Right cardiac atrium (tissue), 5 donors: ENCODE measurements around the gene UST. TPM values are rescaled to one million over a fixed set of nuclear protein-coding genes. Genes with fewer than 3 reads are reported as not detected.
"Not testable (repeated sequence)": the region's sequence is repeated elsewhere in the genome, so short reads cannot be mapped to it uniquely, and the experiment has no call there.

Experiments
- ATAC-seq, 2 donors: fragments of 200-7000 bp; cut with Tn5 transposase; one replicate each; pipeline versions ENCODE4 v1.8.0 to v1.9.1; 2020; ENCODE audit warnings: moderate library complexity in 2 of 2, mild to moderate bottlenecking in 1 of 2
- DNase-seq, 3 donors: peaks; one replicate each; pipeline ENCODE4 v3.0.0-alpha.2; 2020
- H3K27ac ChIP-seq: one replicate; pipeline ENCODE4 v1.5.1; 2013; ENCODE audit warnings: mild to moderate bottlenecking, low read length, control low read depth, moderate library complexity
- H3K27me3 ChIP-seq: one replicate; pipeline ENCODE4 v1.6.1; 2013; ENCODE audit not compliant: control insufficient read depth, insufficient read depth
- H3K4me1 ChIP-seq: one replicate; pipeline ENCODE4 v1.6.1; 2013; ENCODE audit warnings: low read length; ENCODE audit not compliant: control insufficient read depth, insufficient read depth
- H3K4me3 ChIP-seq: one replicate; pipeline ENCODE4 v1.5.1; 2013; ENCODE audit warnings: low read length, control low read depth
- H3K9me3 ChIP-seq: one replicate; pipeline ENCODE4 v1.6.1; 2013; ENCODE audit warnings: low read length; ENCODE audit not compliant: control insufficient read depth
- WGBS: extraction: QIAGEN DNeasy Blood & Tissue Kit; methylation state at CpG from one replicate; pipeline ENCODE4 v1.1.7; 2013; 5-methylcytosine and 5-hydroxymethylcytosine counted together
- intact Hi-C, 4 donors: fragments of 100-400 bp; cut with DNase I; formaldehyde crosslinking; loops; one replicate each; pipeline versions ENCODE4 v1.11.0 to v1.14.0; 2022 to 2023
- polyA plus RNA-seq: library from polyadenylated mRNA; stranded (reverse); fragments of 200-250 nt; gene quantifications from one replicate; pipeline ENCODE4 v1.2.3, GENCODE V29; 2013
- total RNA-seq, 4 donors: library from RNA; stranded (reverse); fragmentation: NEBNext Ultra II Directional; extraction: Animal tissue kit (Norgen Biotek cat#: 25700); gene quantifications; one replicate each; pipeline ENCODE4 v1.2.1, GENCODE V29; 2021
- donor health status: healthy with polysubstance abuse.
- donor health status: DM: no; HTN: yes; CAD: no.
- donor health status: DM: no; HTN: no; CAD: no.
- donor health status: DM: no; HTN: yes; CAD: no; lungs with severe emphysema.
- donor health status: DM: yes; HTN: yes; CAD: no.

The UST gene
- total and polyA plus RNA-seq, 5 donors: 4.4 to 5.9 (median 5.1) TPM

DNA sequence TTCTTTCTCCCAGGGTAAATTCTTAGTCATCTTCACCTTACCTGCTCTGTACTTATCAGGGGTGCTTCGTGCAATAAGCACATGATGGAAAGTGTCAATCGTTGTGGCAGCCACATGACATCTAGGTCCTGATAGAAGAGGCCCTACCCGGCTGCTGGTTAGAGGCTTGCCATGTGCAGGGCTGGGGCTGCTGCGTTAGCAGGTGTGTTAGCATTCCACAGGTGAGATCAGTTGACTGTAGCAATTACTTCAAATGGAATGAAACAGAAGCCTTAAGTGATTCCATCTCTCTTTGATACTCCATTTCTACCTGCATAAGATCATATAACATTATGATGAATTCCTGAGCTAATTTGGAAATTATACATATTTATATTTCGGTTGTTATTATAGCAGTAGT, 127.0 kb downstream of the UST start:
- DNase-seq (no peak), ATAC-seq (no peak)
- 77% methylated on average over 5 of the region's 5 CpGs for WGBS
- H3K4me1 ChIP-seq: no peaks in the 10 kb centered on the region
- H3K27me3 ChIP-seq: no peaks in the 10 kb centered on the region
- H3K27ac ChIP-seq: no peak overlapping the region
- intact Hi-C loops: no loop called here
- no peaks in the 10 kb centered on the region for H3K9me3 ChIP-seq
- no peak overlapping the region for H3K4me3 ChIP-seq

DNA sequence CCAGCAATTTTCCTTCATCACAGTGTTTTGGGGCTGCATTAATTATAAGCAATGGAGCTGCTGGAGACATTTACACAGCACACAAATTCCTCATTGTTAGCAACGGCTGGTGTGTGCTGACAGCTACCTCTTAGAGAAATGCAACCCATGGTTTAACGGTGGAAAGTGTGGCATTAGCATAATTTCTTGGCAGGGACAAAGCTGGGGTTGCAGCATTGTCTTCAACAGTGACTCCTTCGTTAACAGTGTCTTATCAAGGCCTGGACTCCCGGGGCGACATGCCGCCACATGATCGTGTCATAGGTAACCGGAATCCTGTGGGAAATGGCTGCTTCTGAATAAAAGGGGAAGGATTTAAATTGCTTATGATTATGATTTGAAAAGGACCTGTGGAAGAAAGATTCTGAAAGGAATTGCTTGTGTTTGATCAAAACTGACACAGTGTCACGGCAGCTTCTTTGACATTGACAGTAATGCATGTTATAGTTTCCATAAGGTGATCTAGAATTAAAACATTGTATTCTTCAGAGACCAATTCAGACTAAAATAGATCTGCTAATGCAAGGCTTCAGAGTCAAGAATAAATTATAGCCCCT, 128.0 kb downstream of the UST start:
- no peaks in the 10 kb centered on the region for H3K27me3 ChIP-seq
- ATAC-seq (peak; percentile 78 to 84), DNase-seq (peak in 1 of 3 donors; percentile 38)
- H3K4me3 ChIP-seq: no peak overlapping the region
- H3K27ac ChIP-seq: no peak overlapping the region
- H3K9me3 ChIP-seq: no peaks in the 10 kb centered on the region
- intact Hi-C loops: no loop called here
- 31% methylated on average over 9 of the region's 9 CpGs for whole genome bisulfite sequencing
- no peaks in the 10 kb centered on the region for H3K4me1 ChIP-seq

DNA sequence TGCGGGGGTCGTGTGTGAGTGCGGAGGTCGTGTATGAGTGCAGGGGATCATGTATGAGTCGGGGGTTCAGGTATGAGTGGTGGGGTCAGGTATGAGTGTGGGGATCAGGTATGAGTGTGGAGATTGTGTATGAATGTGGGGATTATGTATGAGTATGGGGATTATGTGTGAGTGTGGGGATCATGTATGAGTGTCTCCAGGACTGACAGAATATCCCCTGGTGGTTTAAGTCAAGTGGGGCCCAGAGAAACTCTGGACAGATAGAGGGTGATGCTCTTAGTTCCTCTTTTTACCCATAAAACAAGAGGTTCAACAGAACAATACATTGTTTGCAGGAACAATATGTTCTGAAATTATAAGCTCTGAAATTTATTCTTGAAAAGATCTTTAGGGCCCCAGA, 131.9 kb downstream of the UST start:
- ATAC-seq (no peak), DNase-seq (no peak)
- intact Hi-C loops: no loop called here
- 77% methylated on average over 5 of the region's 5 CpGs for WGBS
- H3K27me3 ChIP-seq: no peaks in the 10 kb centered on the region
- H3K9me3 ChIP-seq: no peaks in the 10 kb centered on the region
- no peak overlapping the region for H3K27ac ChIP-seq
- no peak overlapping the region for H3K4me3 ChIP-seq
- H3K4me1 ChIP-seq: no peaks in the 10 kb centered on the region

DNA sequence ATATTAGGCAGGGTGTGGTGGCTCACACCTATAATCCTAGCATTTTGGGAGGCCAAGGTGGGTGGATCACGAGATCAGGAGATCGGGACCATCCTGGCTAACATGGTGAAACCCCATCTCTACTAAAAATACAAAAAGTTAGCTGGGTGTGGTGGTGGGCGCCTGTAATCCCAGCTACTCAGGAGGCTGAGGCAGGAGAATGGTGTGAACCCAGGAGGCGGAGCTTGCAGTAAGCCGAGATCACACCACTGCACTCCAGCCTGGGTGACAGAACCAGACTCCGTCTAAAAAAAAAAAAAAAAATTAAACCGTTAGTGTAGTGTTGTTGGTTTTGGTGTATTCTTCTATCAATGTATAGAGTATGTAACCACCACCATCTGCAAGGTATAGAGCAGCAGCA, 133.9 kb downstream of the UST start:
- H3K27ac ChIP-seq, H3K4me1 ChIP-seq, ATAC-seq, DNase-seq, H3K9me3 ChIP-seq, H3K4me3 ChIP-seq, H3K27me3 ChIP-seq, intact Hi-C loops: not testable (repeated sequence)
- WGBS: 89% methylated on average over 7 of the region's 7 CpGs

DNA sequence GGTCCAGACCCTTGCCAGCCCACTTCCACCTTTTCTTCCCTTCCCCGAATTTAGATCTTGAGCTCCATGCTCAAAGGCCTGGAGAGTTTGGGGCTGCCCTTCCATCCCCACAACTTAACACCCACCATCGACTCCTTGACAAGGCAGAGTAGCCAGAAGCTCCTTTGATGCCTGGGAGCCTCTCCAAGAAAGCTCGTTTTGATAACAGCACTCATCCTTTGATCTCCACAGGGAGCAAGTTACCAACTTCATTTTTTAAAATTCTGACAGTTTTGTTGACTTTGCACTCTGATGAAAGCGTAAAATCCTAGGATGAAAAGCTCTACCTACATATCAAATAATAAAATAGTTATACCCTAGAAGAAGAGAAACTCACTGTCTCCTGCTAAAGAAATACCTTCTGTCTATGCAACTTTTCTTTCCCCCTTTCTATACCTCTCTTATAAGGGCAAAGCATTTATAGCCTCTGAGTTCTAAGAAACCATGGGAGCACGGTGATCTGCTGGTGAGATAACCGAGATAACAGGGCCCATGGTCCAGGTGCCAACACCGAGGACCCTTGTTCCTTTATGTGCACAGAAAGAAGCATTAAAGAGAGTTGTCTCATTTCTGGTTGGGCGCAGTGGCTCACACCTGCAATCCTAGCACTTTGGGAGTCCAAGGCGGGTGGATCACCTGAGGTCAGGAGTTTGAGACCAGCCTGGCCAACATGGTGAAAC, 134.9 kb downstream of the UST start:
- ATAC-seq (no peak), DNase-seq (no peak)
- H3K4me1 ChIP-seq: no peaks in the 10 kb centered on the region
- no peaks in the 10 kb centered on the region for H3K27me3 ChIP-seq
- WGBS: 76% methylated on average over 9 of the region's 9 CpGs
- intact Hi-C loops: no loop called here
- H3K9me3 ChIP-seq: no peaks in the 10 kb centered on the region
- no peak overlapping the region for H3K27ac ChIP-seq
- H3K4me3 ChIP-seq: no peak overlapping the region

DNA sequence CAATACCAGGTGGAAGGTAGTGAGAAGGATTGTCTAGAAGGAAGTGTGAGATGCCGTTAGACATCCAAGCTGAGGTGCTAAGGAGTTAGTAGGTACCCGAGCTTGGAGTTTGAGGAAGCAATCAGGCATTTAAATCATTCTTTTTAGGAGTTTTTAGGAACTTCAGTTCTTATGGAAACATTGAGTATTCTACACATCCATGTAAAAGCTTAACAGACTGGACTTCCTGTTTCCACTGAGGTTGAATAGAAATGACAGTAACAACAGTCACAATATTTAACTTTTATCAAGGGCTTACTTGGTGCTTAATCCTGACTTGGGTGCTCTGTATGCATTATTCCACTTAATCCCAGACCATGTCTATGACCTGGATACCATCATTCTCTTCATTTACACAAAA, 136.4 kb downstream of the UST start:
- Histone ChIP-seq H3K27me3 (no peaks in the 10 kb centered on the region), H3K4me1 (no peaks in the 10 kb centered on the region), H3K27ac (no peak overlapping the region), H3K4me3 (no peak overlapping the region), H3K9me3 (no peaks in the 10 kb centered on the region)
- DNase-seq: no peak
- intact Hi-C loops: no loop called here
- 69% methylated on average over 2 of the region's 2 CpGs for WGBS
- ATAC-seq: no peak

DNA sequence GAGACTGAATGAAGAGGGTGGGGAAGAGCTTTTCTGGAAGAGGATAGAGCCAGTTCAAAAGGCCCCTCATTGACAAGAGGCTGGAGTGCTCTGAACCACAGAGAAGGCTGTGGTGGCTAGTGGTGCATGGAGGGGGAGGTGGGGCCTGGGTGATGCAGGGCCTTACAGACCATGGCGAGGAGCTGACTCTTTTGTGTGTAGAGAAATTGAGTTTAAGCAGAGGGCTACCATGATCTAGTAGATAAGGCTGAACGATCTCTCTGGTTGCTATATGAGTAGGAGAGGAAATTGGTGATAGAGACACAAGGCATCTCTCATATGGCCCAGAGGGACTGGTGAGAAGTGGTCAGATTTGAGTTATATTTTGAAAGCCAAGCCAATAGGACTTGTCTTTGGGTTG, 137.6 kb downstream of the UST start:
- intact Hi-C loops: no loop called here
- no peak for DNase-seq
- WGBS: 70% methylated on average over 2 of the region's 2 CpGs

DNA sequence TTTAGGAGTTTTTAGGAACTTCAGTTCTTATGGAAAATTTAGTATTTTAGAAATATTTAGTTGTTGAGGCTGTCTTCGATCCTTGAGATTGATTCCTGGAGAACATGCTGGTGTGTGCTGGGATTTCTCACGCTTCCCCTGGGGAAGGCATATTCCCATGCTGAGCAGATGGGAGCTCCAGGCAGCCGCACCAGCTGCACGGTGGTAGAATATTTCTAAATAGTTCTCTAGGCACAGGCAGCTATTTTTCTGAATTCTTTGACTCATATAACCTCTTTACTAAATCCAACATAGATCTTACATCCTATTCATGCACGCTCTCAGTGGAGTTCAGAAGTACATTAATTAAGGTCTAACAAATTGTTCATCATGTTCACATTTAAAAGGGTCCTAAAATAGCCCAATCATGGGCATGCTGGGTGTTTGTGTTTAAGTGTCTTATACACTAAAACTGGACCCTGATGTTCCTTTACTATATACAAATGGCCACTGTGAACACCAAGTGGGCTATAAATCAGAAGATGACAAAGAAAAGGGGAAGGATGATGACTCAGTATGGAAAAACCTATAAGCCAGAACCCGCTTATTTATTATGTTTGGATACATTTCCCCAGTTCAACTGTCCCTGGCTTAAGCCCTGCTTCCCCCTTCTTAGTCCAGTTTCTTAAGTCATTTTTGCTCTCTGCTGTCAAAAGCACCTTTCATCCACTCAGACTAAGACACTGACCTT, 138.5 kb downstream of the UST start:
- intact Hi-C loops: no loop called here
- Histone ChIP-seq H3K9me3 (no peaks in the 10 kb centered on the region), H3K4me1 (peaks cover 2% of the 10 kb centered on the region), H3K27ac (no peak overlapping the region), H3K4me3 (no peak overlapping the region), H3K27me3 (no peaks in the 10 kb centered on the region)
- 85% methylated on average over 6 of the region's 6 CpGs for WGBS
- DNase-seq: no peak
- ATAC-seq: no peak

More for the DNA sequence above, 137.6 kb downstream of the UST start:
- no peaks in the 10 kb centered on the region for H3K27me3 ChIP-seq
- peaks cover 2% of the 10 kb centered on the region for H3K4me1 ChIP-seq
- no peak overlapping the region for H3K4me3 ChIP-seq
- H3K9me3 ChIP-seq: no peaks in the 10 kb centered on the region
- H3K27ac ChIP-seq: no peak overlapping the region
- ATAC-seq: no peak

DNA sequence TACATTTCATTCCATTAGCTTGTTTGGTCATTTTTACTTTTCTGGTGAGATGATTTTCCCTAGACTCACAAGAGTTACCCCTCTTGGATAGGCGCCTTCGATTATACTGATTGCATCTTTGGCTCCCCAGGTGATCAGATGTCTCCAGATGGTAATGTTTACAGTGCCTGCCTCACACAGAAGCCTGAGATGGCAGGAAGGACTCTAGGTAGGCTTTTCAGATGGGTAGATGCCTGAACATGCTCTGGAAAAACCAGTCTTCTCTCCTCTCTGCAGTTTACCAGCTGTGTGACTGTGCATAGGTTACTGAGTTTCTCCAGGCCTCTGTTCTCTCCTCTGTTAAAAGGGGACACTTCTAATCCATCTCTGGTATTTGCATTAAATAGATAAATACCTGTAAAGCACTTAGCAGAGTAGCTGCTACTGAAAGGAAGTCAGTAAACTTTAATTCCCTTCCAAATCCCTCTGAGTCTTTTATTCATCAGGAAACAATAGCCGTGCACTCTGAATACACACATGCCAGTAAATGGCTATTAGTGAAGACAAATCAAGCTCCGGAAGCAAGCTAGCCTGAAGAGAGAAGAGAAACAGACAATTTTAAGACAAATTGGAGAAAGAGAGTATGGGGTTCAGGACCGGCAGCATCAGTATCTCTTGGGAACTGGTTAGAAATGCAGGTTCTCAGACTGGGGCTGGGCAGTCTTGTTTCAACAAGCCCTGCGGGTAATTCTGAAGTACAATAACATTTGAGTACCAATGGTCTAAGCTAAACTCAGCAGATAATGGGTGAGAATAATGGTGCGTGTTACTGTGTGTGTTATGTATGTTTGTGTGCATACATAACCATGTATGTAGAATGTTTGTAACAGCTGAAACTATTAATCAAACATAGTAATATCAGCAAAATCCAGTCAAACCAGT, 139.4 kb downstream of the UST start:
- Histone ChIP-seq H3K27ac (no peak overlapping the region), H3K4me3 (no peak overlapping the region), H3K4me1 (peaks cover 2% of the 10 kb centered on the region), H3K27me3 (no peaks in the 10 kb centered on the region), H3K9me3 (no peaks in the 10 kb centered on the region)
- no peak for DNase-seq
- 84% methylated on average over 7 of the region's 7 CpGs for WGBS
- intact Hi-C loops: no loop called here
- no peak for ATAC-seq

DNA sequence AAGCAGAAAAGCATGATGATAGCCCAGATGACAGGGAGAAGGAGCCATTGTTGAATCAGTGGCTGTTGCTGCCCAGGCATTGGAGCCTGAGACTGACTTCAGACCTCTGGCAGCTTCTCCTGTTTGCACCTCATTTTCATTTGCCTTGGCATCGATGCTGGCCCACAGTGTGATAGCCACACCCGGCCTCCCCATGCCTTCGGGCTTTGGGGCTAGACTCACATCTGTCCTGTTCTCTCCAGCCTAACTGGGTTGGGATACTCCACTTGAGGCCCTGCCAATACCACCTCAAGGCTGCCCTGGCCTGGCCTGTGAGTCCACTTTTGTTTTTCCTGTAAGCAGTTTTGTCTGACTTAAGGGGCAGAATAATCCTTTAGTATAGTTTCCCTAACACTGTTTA, 140.4 kb downstream of the UST start:
- Histone ChIP-seq H3K9me3 (no peaks in the 10 kb centered on the region), H3K4me3 (no peak overlapping the region), H3K27me3 (no peaks in the 10 kb centered on the region), H3K27ac (no peak overlapping the region), H3K4me1 (peaks cover 2% of the 10 kb centered on the region)
- WGBS: 76% methylated on average over 3 of the region's 3 CpGs
- intact Hi-C loops: no loop called here
- DNase-seq (peak in 1 of 3 donors; percentile 61), ATAC-seq (peak in 1 of 2 donors; percentile 44)
